Stimulated activated CD4-positive, alpha-beta T cell treated with anti-CD3 and anti-CD28 coated beads, Interleukin-2, amount 100 ng/mL, for 4 hours (primary cell): Measurements from ENCODE around the gene LRP11.
A peak's percentile ranks its signal among the peaks of the same experiment; 100 is the strongest.
"Not testable (repeated sequence)": the region's sequence is repeated elsewhere in the genome, so short reads cannot be mapped to it uniquely, and the experiment has no call there.

ENCODE experiments used
- DNase-seq: peaks from one replicate; pipeline ENCODE4 v3.0.0-alpha.2; 2020; ENCODE audit warnings: low read depth

LRP11 gene

GRCh38 chr6:149848343-149848742, 15.8 kb downstream of the LRP11 start:
- not testable (repeated sequence) for DNase-seq

- DNase-seq, result no peak
Measured at GRCh38 chr6:149847939-149848267, 16.3 kb downstream of the LRP11 start.

GRCh38 chr6:149846321-149846720, 17.8 kb downstream of the LRP11 start:
- DNase-seq, result no peak

GRCh38 chr6:149845549-149845948, 18.6 kb downstream of the LRP11 start:
- DNase-seq, result no peak

- DNase-seq, result no peak
Measured at GRCh38 chr6:149844480-149844879, 19.7 kb downstream of the LRP11 start.

GRCh38 chr6:149844036-149844435, 20.1 kb downstream of the LRP11 start:
- DNase-seq, result not testable (repeated sequence)

- DNase-seq, result no peak
Measured at GRCh38 chr6:149843051-149843633, 21.0 kb downstream of the LRP11 start.

- no peak for DNase-seq
Measured at GRCh38 chr6:149842331-149842730, 21.8 kb downstream of the LRP11 start.

GRCh38 chr6:149840345-149841075, 23.6 kb downstream of the LRP11 start:
- peak; percentile 32 for DNase-seq

- DNase-seq, result peak; percentile 53
Measured at GRCh38 chr6:149834513-149835481, 29.4 kb downstream of the LRP11 start.

- DNase-seq, result no peak
Measured at GRCh38 chr6:149833651-149834050, 30.5 kb downstream of the LRP11 start.

- no peak for DNase-seq
Measured at GRCh38 chr6:149831308-149831820, 32.8 kb downstream of the LRP11 start.

- DNase-seq, result no peak
Measured at GRCh38 chr6:149830731-149831307, 33.3 kb downstream of the LRP11 start.

GRCh38 chr6:149825292-149825691, 38.9 kb downstream of the LRP11 start:
- DNase-seq, result no peak

GRCh38 chr6:149823013-149823412, 41.1 kb downstream of the LRP11 start:
- DNase-seq, result no peak

GRCh38 chr6:149821492-149821891, 42.7 kb downstream of the LRP11 start:
- DNase-seq, result no peak

- no peak for DNase-seq
Measured at GRCh38 chr6:149820506-149820905, 43.7 kb downstream of the LRP11 start.

- DNase-seq, result no peak
Measured at GRCh38 chr6:149815788-149816187, 48.4 kb downstream of the LRP11 start.

GRCh38 chr6:149813351-149813750, 50.8 kb downstream of the LRP11 start:
- no peak for DNase-seq

- DNase-seq, result no peak
Measured at GRCh38 chr6:149809798-149810197, 54.4 kb downstream of the LRP11 start.

- no peak for DNase-seq
Measured at GRCh38 chr6:149806127-149806526, 58.0 kb downstream of the LRP11 start.

- DNase-seq, result no peak
Measured at GRCh38 chr6:149783551-149783950, 80.6 kb downstream of the LRP11 start.
